ENCODE results near the gene NUP85. TPM values are rescaled to one million over a fixed set of nuclear protein-coding genes. Genes with fewer than 3 reads are reported as not detected.
"Not testable (repeated sequence)": the region's sequence is repeated elsewhere in the genome, so short reads cannot be mapped to it uniquely, and the experiment has no call there.

Gene NUP85
- total RNA-seq, 1 experiment from 2014 or later: 40.6 TPM

DNA sequence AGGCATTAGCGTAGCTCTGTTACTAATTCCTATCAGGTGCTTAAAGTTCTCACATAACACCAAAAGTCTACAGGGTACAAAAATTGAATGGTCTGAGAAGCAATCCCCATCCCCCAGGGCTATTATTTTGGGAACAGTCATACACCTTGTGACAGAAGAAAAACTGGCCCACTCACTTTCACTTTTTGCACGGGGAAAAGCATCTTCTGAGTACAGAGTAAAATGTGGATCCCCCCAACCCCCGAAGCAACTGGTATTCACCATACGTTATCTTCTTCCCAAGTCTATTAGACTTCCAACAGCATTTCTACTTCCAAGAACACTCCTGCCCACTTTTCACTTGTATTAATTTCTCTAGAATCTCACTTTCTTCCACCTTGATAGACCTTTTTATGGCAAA, 44.1 kb downstream of the NUP85 start:
- Histone ChIP-seq H3K4me1 (ENCODE audit: low read length) (peaks cover 57% of the 10 kb centered on the region), H3K27ac (ENCODE audit: low read length) (peak overlapping the region; percentile 55), H3K9ac (ENCODE audit: low read length) (peak overlapping the region; percentile 25; the same call in 1 of the 2 replicates), H2AFZ (ENCODE audit: low read length) (no peak overlapping the region), H3K27me3 (ENCODE audit: low read length) (no peaks in the 10 kb centered on the region), H3K9me3 (ENCODE audit: low read length) (no peaks in the 10 kb centered on the region), H3K79me2 (ENCODE audit: low read length) (peaks cover 74% of the 10 kb centered on the region), H3K36me3 (ENCODE audit: insufficient read depth, low read length) (peaks cover 15% of the 10 kb centered on the region), H3K4me2 (ENCODE audit: low read depth, low read length, poor library complexity, severe bottlenecking) (peak overlapping the region; percentile 47), H3K4me3 (ENCODE audit: low read length) (no peak overlapping the region), H3K9me2 (replicated peaks; ENCODE audit: insufficient read depth, low read length) (no peaks in the 10 kb centered on the region), H4K20me1 (ENCODE audit: insufficient read depth, low read depth, low read length) (no peaks in the 10 kb centered on the region)
- no peak for DNase-seq

DNA sequence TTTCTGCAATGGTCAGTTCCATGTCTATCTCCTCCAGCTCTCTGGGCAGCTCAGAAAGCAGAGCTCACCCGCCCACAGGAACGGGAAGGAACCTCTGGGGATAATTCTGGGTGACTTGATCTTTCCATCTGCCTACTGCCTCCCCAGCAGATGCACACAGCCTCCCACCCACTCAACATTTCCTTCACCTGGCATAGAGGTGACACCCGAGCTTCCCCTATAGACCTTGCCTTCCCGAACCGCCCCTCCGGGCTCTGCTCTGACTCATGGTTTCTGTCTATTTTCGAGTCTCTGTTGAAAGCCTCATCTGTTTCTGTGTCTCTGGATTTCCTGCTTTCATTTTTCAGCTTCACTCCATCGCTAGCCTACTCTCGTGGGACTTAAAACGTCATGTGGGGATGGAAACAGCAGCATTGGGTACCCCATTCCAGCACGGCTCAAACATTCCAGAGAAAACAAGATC, 44.6 kb downstream of the NUP85 start:
- Histone ChIP-seq H3K9me3 (ENCODE audit: low read length) (no peaks in the 10 kb centered on the region), H3K36me3 (ENCODE audit: insufficient read depth, low read length) (peaks cover 15% of the 10 kb centered on the region), H3K27me3 (ENCODE audit: low read length) (no peaks in the 10 kb centered on the region), H2AFZ (ENCODE audit: low read length) (no peak overlapping the region), H4K20me1 (ENCODE audit: insufficient read depth, low read depth, low read length) (no peaks in the 10 kb centered on the region), H3K9me2 (replicated peaks; ENCODE audit: insufficient read depth, low read length) (no peaks in the 10 kb centered on the region), H3K27ac (ENCODE audit: low read length) (peak overlapping the region; percentile 55), H3K4me1 (ENCODE audit: low read length) (peaks cover 52% of the 10 kb centered on the region), H3K4me3 (ENCODE audit: low read length) (0 out of 2 replicates have a peak overlapping the region, but pooled peaks have one; percentile 7), H3K79me2 (ENCODE audit: low read length) (peaks cover 74% of the 10 kb centered on the region), H3K4me2 (ENCODE audit: low read depth, low read length, poor library complexity, severe bottlenecking) (peak overlapping the region; percentile 47), H3K9ac (ENCODE audit: low read length) (peak overlapping the region; percentile 25)
- DNase-seq: peak; percentile 68

DNA sequence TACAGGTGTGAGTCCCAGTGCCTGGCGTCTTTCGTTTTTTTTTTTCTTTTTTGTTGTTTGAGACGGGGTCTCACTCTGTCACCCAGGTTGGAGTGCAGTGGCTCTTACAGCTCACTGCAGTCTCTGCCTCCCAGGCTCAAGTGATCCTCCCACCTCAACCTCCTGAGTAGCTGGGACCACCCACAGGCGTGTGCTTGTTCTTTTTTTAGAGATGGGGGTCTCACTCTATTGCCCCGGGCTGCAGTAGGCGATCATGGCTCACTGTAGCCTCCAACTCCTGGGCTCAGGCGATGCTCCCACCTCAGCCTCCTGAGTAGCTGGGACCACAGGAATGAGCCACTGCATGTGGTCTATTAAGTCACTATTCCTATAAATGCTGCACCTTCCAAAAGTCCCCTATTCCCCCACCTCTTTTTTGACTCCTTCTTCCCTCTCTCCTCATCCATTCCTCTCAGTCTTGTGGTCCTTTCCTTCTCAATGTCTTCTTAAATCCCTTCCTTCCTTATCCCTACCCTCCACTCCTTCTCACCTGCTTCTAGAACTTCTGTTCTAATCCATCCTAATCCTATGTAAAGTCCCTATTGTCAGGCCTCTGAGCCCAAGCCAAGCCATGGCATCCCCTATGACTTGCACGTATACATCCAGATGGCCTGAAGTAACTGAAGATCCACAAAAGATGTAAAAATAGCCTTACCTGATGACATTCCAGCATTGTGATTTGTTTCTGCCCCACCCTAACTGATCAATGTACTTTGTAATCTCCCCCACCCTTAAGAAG, 46.7 kb downstream of the NUP85 start:
- Histone ChIP-seq H3K4me3 (ENCODE audit: low read length) (no peak overlapping the region), H4K20me1 (ENCODE audit: insufficient read depth, low read depth, low read length) (no peaks in the 10 kb centered on the region), H3K9me3 (ENCODE audit: low read length) (no peaks in the 10 kb centered on the region), H2AFZ (ENCODE audit: low read length) (no peak overlapping the region), H3K27me3 (ENCODE audit: low read length) (no peaks in the 10 kb centered on the region), H3K9me2 (replicated peaks; ENCODE audit: insufficient read depth, low read length) (no peaks in the 10 kb centered on the region), H3K9ac (ENCODE audit: low read length) (peak overlapping the region; percentile 58), H3K27ac (ENCODE audit: low read length) (peak overlapping the region; percentile 77), H3K4me2 (ENCODE audit: low read depth, low read length, poor library complexity, severe bottlenecking) (peak overlapping the region; percentile 59), H3K36me3 (ENCODE audit: insufficient read depth, low read length) (no peaks in the 10 kb centered on the region), H3K79me2 (ENCODE audit: low read length) (peaks cover 66% of the 10 kb centered on the region), H3K4me1 (ENCODE audit: low read length) (peaks cover 33% of the 10 kb centered on the region)
- no peak for DNase-seq

DNA sequence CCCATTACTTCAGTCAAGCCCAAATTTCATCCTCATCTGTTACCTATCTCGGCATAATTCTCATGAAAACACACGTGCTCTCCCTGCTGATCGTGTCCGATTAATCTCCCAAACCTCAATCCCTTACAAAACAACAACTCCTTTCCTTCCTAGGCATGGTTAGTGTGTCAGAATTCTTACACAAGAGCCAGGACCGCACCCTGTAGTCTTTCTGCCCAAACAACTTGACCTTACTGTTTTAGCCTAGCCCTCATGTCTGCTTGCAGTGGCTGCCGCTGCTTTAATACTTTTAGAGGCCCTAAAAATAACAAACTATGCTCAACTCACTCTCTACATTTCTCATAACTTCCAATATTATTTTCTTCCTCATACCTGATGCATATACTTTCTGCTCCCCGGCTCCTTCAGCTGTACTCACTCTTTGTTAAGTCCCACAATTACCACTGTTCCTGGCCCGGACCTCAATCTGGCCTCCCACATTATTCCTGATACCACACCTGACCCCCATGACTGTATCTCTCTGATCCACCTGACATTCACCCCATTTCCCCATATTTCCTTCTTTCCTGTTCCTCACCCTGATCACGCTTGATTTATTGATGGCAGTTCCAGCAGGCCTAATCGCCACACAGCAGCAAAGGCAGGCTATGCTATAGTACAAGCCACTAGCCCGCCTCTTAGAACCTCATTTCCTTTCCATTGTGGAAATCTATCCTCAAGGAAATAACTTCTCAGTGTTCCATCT, 50.6 kb downstream of the NUP85 start:
- DNase-seq; H3K9me2 ChIP-seq (replicated peaks; ENCODE audit: insufficient read depth, low read length); H3K9ac ChIP-seq (ENCODE audit: low read length); H3K4me2 ChIP-seq (ENCODE audit: low read depth, low read length, poor library complexity, severe bottlenecking); H3K4me3 ChIP-seq (ENCODE audit: low read length); H2AFZ ChIP-seq (ENCODE audit: low read length); H3K36me3 ChIP-seq (ENCODE audit: insufficient read depth, low read length); H3K27me3 ChIP-seq (ENCODE audit: low read length); H3K9me3 ChIP-seq (ENCODE audit: low read length); H4K20me1 ChIP-seq (ENCODE audit: insufficient read depth, low read depth, low read length); H3K27ac ChIP-seq (ENCODE audit: low read length): not testable (repeated sequence)
- Histone ChIP-seq H3K4me1 (ENCODE audit: low read length) (peaks cover 31% of the 10 kb centered on the region), H3K79me2 (ENCODE audit: low read length) (peaks cover 69% of the 10 kb centered on the region)

DNA sequence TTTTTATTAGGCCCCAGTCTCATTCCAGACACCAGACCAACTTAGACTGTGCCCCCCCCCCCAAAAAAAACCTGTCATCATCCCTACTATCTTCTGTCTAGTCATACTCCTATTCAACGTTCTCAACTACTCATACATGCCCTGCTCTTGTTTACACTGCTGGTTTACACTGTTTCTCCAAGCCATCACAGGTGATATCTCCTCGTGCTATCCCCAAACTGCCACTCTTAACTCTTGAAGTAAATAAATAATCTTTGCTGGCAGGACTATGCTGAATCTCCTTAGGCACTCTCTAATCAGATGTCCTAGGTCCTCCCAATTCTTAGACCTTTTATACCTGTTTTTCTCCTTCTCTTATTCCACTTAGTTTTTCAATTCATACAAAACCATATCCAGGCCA, 51.7 kb downstream of the NUP85 start:
- H3K9me2 ChIP-seq (replicated peaks; ENCODE audit: insufficient read depth, low read length); H4K20me1 ChIP-seq (ENCODE audit: insufficient read depth, low read depth, low read length); H3K27ac ChIP-seq (ENCODE audit: low read length); H3K4me2 ChIP-seq (ENCODE audit: low read depth, low read length, poor library complexity, severe bottlenecking); H3K9ac ChIP-seq (ENCODE audit: low read length); H3K27me3 ChIP-seq (ENCODE audit: low read length); H2AFZ ChIP-seq (ENCODE audit: low read length); H3K4me3 ChIP-seq (ENCODE audit: low read length); DNase-seq; H3K9me3 ChIP-seq (ENCODE audit: low read length); H3K36me3 ChIP-seq (ENCODE audit: insufficient read depth, low read length): not testable (repeated sequence)
- Histone ChIP-seq H3K79me2 (ENCODE audit: low read length) (peaks cover 66% of the 10 kb centered on the region), H3K4me1 (ENCODE audit: low read length) (peaks cover 20% of the 10 kb centered on the region)

DNA sequence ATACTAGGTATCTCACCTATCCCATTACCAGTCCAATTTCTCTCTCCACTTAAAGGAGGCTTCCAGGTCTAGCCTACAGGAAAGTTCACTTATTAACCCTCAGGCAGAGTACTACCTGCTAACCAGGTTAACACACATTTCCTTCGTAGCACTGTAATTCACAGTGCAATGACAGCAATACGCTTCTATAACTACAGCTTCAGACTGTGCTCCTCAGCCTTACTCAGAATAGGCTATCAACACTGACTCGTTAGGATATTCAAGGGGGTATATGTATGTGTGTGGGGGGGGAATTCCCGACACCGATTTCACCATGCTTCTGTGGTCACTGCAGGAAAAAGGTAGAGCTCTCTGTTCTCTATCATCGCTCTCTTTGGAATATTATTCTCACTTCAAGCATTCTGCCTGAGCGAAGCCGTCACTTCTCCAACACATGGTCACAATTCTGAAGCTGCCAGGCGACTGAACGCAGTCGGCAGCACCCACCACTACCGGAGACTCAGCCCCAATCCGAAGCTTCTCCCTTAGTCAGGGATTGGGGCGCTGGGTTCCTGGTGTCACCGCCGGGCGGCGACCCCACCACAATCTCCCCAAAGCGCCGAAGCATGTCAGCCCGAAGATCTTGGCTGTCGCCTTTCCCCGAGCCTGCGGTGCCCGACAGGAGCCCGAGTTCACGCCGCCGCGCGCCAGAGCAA, 55.3 kb downstream of the NUP85 start:
- Histone ChIP-seq H3K9ac (ENCODE audit: low read length) (peak overlapping the region; percentile 94), H3K9me2 (replicated peaks; ENCODE audit: insufficient read depth, low read length) (no peaks in the 10 kb centered on the region), H3K27me3 (ENCODE audit: low read length) (no peaks in the 10 kb centered on the region), H3K4me1 (ENCODE audit: low read length) (peaks cover 28% of the 10 kb centered on the region), H4K20me1 (ENCODE audit: insufficient read depth, low read depth, low read length) (no peaks in the 10 kb centered on the region), H3K79me2 (ENCODE audit: low read length) (peaks cover 70% of the 10 kb centered on the region), H3K36me3 (ENCODE audit: insufficient read depth, low read length) (peaks cover 9% of the 10 kb centered on the region; the same call in 1 of the 2 replicates), H3K27ac (ENCODE audit: low read length) (peak overlapping the region; percentile 87), H3K4me2 (ENCODE audit: low read depth, low read length, poor library complexity, severe bottlenecking) (peak overlapping the region; percentile 75), H2AFZ (ENCODE audit: low read length) (0 out of 2 replicates have a peak overlapping the region, but pooled peaks have one; percentile 10), H3K4me3 (ENCODE audit: low read length) (peak overlapping the region; percentile 84), H3K9me3 (ENCODE audit: low read length) (no peaks in the 10 kb centered on the region)
- DNase-seq: no peak

DNA sequence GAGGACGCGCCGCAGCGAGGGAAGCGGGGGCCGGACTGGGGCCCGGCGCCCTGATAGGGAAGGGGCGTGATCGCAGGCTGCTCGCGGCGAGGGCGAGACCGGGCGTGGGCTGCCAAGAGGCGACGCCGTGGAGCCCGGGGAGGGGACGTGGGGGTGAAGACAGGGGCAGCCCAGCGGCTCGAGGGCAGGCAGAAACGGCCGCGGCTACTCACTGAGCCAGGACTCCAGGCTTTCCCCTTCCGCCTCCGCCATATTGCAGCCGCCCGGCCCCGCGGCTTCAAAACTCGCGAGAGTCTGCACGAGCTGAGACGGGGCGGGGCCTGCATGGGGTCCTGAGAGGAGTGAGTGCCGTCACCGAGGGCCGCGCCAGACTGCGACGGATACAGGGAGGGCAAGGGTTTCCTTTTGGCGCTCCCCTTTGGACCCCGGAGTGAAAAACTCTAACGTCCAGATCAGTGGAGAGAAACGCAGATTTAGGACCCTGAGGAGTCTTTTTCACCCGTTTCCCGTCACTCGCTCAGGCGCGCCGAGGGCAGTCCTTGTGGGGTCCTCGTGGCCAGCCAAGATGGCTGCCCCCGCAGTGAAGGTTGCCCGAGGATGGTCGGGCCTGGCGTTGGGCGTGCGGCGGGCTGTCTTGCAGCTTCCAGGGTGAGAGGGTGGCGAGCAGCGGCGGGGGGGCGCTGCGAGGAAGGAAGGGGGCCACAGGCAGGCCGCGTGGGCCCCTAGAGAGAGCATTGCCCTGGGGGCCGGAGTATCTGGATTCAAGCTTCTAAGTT, 56.0 kb downstream of the NUP85 start, which contains the start of the genes GGA3 and MRPS7:
GGA3 (minus strand) TSS at position 271 of the 776 bp plus-strand sequence; CDS start at position 252, 19 bp downstream.
MRPS7 (plus strand) TSS at position 544 of the 776 bp plus-strand sequence; CDS start at position 566, 22 bp downstream.
- Histone ChIP-seq H3K4me3 (ENCODE audit: low read length) (peak within 1 kb of the TSS; percentile 84), H3K36me3 (ENCODE audit: insufficient read depth, low read length) (peaks cover 12% of the 10 kb centered on the region; the same call in 1 of the 2 replicates), H4K20me1 (ENCODE audit: insufficient read depth, low read depth, low read length) (no peaks in the 10 kb centered on the region), H3K9me3 (ENCODE audit: low read length) (no peaks in the 10 kb centered on the region), H3K27ac (ENCODE audit: low read length) (peak within 1 kb of the TSS; percentile 87), H3K4me2 (ENCODE audit: low read depth, low read length, poor library complexity, severe bottlenecking) (peak within 1 kb of the TSS; percentile 75), H3K79me2 (ENCODE audit: low read length) (peaks cover 65% of the 10 kb centered on the region), H2AFZ (ENCODE audit: low read length) (peak within 1 kb of the TSS; percentile 77), H3K27me3 (ENCODE audit: low read length) (no peaks in the 10 kb centered on the region), H3K4me1 (ENCODE audit: low read length) (peaks cover 28% of the 10 kb centered on the region), H3K9me2 (replicated peaks; ENCODE audit: insufficient read depth, low read length) (no peaks in the 10 kb centered on the region), H3K9ac (ENCODE audit: low read length) (peak within 1 kb of the TSS; percentile 94)
- DNase-seq: peak; percentile 98
